ENCODE measurements around the gene TMTC2. TPM values are rescaled to one million over a fixed set of nuclear protein-coding genes. Genes with fewer than 3 reads are reported as not detected.
A peak's percentile ranks its signal among the peaks of the same experiment; 100 is the strongest.

Gene TMTC2
- total RNA-seq, 6 experiments from 2014 or later = 0.74 to 1.9 (median 0.96) TPM

DNA sequence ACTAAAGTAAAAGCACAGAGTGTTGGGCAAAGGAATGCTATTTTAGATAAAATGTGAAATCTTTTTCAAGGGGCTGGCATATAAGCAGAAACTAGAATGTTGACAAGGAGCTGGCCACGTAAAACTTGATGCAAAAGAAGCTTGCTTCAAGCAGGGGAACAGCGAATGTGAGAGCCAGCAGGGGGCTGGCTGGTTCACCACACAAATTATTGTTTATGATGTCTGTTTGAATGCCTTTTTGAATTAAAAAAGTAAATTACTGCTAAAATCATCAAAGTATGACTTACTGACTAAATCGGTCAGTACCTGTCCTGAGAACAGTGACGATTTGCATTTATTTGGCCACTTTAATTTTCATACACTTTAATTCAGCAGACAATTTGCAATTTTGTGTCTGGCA is 38.9 kb upstream of the TMTC2 start:
- Histone ChIP-seq H3K27me3 (no peaks in the 10 kb centered on the region), H3K27ac (no peak overlapping the region), H3K36me3 (no peaks in the 10 kb centered on the region), H3K4me1 (no peaks in the 10 kb centered on the region), H3K9me3 (no peaks in the 10 kb centered on the region), H3K4me3 (no peak overlapping the region)
- intact Hi-C loops (cut with DNase I) = no loop called here
- DNase-seq = no peak
- WGBS (ENCODE audit: insufficient coverage, low coverage, low lambda C conversion rate, missing lambda C conversion rate) = 83% methylated on average over 4 of the region's 4 CpGs
- TF ChIP-seq, protein P1, sequence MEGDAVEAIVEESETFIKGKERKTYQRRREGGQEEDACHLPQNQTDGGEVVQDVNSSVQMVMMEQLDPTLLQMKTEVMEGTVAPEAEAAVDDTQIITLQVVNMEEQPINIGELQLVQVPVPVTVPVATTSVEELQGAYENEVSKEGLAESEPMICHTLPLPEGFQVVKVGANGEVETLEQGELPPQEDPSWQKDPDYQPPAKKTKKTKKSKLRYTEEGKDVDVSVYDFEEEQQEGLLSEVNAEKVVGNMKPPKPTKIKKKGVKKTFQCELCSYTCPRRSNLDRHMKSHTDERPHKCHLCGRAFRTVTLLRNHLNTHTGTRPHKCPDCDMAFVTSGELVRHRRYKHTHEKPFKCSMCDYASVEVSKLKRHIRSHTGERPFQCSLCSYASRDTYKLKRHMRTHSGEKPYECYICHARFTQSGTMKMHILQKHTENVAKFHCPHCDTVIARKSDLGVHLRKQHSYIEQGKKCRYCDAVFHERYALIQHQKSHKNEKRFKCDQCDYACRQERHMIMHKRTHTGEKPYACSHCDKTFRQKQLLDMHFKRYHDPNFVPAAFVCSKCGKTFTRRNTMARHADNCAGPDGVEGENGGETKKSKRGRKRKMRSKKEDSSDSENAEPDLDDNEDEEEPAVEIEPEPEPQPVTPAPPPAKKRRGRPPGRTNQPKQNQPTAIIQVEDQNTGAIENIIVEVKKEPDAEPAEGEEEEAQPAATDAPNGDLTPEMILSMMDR (IDR thresholded peaks at IDR 0.05) = no peak
- no peak for TF ChIP-seq POLR2A (IDR thresholded peaks at IDR 0.05)
- no peak for ATAC-seq

DNA sequence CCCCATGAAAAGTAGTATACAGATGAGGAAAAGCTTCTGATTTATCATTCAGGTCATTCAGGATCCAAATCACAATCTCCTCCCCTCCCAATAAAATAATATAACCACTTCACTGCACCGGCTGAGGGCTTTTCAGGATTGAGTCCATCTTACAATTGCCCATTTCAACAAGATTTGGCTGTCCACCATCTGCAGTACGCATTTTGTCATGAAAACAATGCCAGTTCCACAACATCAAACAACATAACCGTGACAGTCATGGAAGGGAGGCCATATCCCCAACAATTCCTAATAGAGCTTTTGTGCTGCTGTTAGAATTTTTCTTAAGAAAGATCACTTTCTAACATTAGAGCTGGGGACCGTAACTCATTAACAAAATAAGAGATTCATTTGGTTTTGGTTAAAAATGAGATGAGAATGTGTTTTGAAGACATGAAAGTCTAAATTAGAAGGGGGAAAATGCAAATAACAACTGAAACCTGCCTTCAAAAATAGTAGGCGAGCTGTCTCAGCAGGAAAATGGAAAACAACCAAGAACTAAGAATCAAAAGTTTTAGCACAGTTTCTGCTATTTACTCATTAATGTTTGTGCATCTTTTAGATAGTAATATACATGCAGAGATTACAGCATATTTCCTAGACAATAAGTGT is 38.3 kb upstream of the TMTC2 start:
- Histone ChIP-seq H3K9me3 (no peaks in the 10 kb centered on the region), H3K4me1 (no peaks in the 10 kb centered on the region), H3K36me3 (no peaks in the 10 kb centered on the region), H3K27me3 (no peaks in the 10 kb centered on the region), H3K27ac (no peak overlapping the region), H3K4me3 (no peak overlapping the region)
- DNase-seq = no peak
- WGBS (ENCODE audit: insufficient coverage, low coverage, low lambda C conversion rate, missing lambda C conversion rate) = 73% methylated on average over 5 of the region's 5 CpGs
- intact Hi-C loops (cut with DNase I) = no loop called here
- TF ChIP-seq, protein P1 (IDR thresholded peaks at IDR 0.05) = no peak
- TF ChIP-seq POLR2A (IDR thresholded peaks at IDR 0.05) = no peak
- no peak for ATAC-seq

DNA sequence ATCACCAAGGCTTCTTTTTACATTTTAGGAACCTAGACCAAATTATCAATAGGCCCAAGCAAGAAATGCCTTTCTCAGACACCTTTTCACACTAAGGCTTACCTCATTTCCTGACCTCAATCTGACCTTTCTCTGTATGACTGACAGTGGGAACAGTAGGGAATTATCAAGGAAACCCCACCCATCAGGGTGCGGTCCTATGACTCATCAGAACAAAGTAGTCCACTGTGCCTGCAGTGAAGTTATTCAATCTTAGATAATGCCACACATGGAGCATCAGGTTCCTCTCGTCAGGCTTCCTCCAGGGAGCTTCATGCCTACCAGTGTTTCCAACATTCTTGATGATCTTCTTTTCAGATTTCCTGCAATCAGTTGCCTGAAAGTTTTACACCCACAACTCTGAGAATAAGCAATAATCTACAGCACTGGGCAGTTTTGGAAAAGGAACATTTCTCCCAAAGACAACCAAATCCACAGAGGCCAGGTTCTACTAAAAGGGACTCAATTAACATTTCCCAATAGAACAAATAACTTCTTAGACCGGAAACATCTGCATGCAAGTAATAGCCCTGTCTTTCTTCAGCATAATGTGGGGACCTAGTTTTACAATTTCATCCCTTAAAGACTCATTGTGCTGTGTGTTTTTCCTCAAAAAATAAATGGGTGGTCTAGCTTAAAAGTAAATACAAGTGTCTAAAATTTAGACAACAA is 35.9 kb upstream of the TMTC2 start:
- intact Hi-C loops (cut with DNase I) = no loop called here
- no peaks in the 10 kb centered on the region for H3K27me3 ChIP-seq
- ATAC-seq = peak in 2 of 4 donors; percentile 12 to 28
- no peaks in the 10 kb centered on the region for H3K4me1 ChIP-seq
- no peak overlapping the region for H3K27ac ChIP-seq
- no peak for TF ChIP-seq POLR2A (IDR thresholded peaks at IDR 0.05)
- TF ChIP-seq, protein P1 (IDR thresholded peaks at IDR 0.05) = no peak
- H3K36me3 ChIP-seq = no peaks in the 10 kb centered on the region
- 46% methylated on average over 3 of the region's 3 CpGs for WGBS (ENCODE audit: insufficient coverage, low coverage, low lambda C conversion rate, missing lambda C conversion rate)
- DNase-seq = no peak
- no peaks in the 10 kb centered on the region for H3K9me3 ChIP-seq
- no peak overlapping the region for H3K4me3 ChIP-seq

DNA sequence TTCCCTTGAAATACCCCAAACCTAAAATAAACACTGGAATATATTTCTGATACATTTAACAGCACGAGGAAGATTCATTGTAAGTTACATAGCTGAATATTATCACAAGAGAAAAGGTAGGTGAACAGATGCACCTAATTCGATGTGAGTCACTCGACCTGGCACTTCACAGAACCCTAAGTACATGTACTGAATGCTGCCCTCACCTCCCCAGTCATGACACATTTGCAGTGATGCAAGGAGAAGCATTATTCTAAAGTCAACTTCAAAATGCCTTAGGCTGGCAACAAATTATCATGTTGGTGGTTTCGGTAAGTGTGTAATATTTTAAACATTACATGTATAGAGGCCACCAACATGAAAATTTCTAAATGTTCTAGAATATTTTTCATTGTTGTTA is 35.2 kb upstream of the TMTC2 start:
- ATAC-seq (no peak), DNase-seq (no peak)
- H3K4me1 ChIP-seq = no peaks in the 10 kb centered on the region
- intact Hi-C loops (cut with DNase I) = no loop called here
- no peak overlapping the region for H3K4me3 ChIP-seq
- no peak for TF ChIP-seq POLR2A (IDR thresholded peaks at IDR 0.05)
- TF ChIP-seq, protein P1 (IDR thresholded peaks at IDR 0.05) = no peak
- H3K9me3 ChIP-seq = no peaks in the 10 kb centered on the region
- WGBS (ENCODE audit: insufficient coverage, low coverage, low lambda C conversion rate, missing lambda C conversion rate) = 73% methylated on average over 4 of the region's 4 CpGs
- H3K27me3 ChIP-seq = no peaks in the 10 kb centered on the region
- H3K27ac ChIP-seq = no peak overlapping the region
- no peaks in the 10 kb centered on the region for H3K36me3 ChIP-seq
